ENCODE data around the gene FIP1L1. TPM values are rescaled to one million over a fixed set of nuclear protein-coding genes. Genes with fewer than 3 reads are reported as not detected.
"Not testable (repeated sequence)": the region's sequence is repeated elsewhere in the genome, so short reads cannot be mapped to it uniquely, and the experiment has no call there.

Gene FIP1L1
- total RNA-seq, 2 experiments from 2014 or later = 79.5 to 80.6 TPM

GRCh38 chr4:53463340-53463739 lies 85.9 kb downstream of the FIP1L1 start:
- CTCF ChIA-PET = no interaction called here
- no peak for ATAC-seq
- no peak overlapping the region for H3K27ac Mint-ChIP-seq
- H3K4me3 Mint-ChIP-seq = no peak overlapping the region
- no peak for DNase-seq
- no peaks in the 10 kb centered on the region for H3K4me1 Mint-ChIP-seq
- no peaks in the 10 kb centered on the region for H3K27me3 Mint-ChIP-seq
- peaks cover 2% of the 10 kb centered on the region for H3K9me3 Mint-ChIP-seq (ENCODE audit: low read depth)
- H3K36me3 Mint-ChIP-seq = peaks cover 37% of the 10 kb centered on the region

DNA sequence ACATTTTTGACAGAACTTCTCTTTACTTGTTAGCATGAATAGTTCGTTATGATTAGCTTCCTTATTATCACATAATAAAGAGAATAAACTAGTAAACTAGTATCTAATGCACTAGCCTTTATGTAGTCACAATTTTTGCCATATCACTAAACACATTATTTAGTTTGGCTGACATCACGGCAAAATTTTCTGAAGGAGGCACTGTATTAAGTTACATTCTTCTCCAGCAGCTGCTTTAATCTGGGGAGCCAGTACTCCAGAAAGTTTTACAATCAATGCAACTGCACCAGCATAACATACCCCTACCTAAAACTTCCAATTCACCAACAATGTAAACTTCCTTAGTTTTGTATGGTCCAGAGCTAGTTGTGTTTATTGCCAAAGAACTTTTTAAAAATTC lies 87.8 kb downstream of the FIP1L1 start:
- no peak for DNase-seq
- CTCF ChIA-PET = interaction anchor here (0.7 to 1.2 kb wide), 2 partner anchors 11 to 25 kb away, joined by 3 read pairs; no protein-coding TSS in a partner anchor

GRCh38 chr4:53465891-53466290 lies 88.5 kb downstream of the FIP1L1 start:
- CTCF ChIA-PET = no interaction called here
- no peaks in the 10 kb centered on the region for H3K4me1 Mint-ChIP-seq
- peaks cover 2% of the 10 kb centered on the region for H3K9me3 Mint-ChIP-seq (ENCODE audit: low read depth)
- no peak for ATAC-seq
- no peak overlapping the region for H3K27ac Mint-ChIP-seq
- H3K27me3 Mint-ChIP-seq = peaks cover 3% of the 10 kb centered on the region
- peaks cover 22% of the 10 kb centered on the region for H3K36me3 Mint-ChIP-seq
- no peak for DNase-seq
- no peak overlapping the region for H3K4me3 Mint-ChIP-seq

More for the DNA sequence above, 87.8 kb downstream of the FIP1L1 start:
- no peak overlapping the region for H3K4me3 Mint-ChIP-seq
- H3K27me3 Mint-ChIP-seq = peaks cover 3% of the 10 kb centered on the region
- no peak for ATAC-seq
- peaks cover 24% of the 10 kb centered on the region for H3K36me3 Mint-ChIP-seq
- no peak overlapping the region for H3K27ac Mint-ChIP-seq
- no peaks in the 10 kb centered on the region for H3K4me1 Mint-ChIP-seq
- peaks cover 2% of the 10 kb centered on the region for H3K9me3 Mint-ChIP-seq (ENCODE audit: low read depth)

DNA sequence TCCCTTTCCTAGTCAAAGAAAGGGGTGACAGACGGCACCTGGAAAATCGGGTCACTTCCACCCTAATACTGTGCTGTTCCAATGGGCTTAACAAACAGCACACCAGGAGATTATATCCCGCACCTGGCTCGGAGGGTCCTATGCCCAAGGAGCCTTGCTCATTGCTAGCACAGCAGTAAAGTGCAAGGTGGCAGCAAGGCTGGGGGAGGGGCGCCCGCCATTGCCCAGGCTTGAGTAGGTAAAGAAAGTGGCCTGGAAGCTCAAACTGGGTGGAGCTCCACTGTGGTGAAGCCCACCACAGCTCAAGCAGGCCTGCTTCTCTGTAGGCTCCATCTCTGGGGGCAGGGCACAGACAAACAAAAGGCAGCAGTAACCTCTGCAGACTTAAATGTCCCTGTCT lies 89.1 kb downstream of the FIP1L1 start:
- DNase-seq; H3K27ac Mint-ChIP-seq; ATAC-seq; H3K4me1 Mint-ChIP-seq; CTCF ChIA-PET; H3K27me3 Mint-ChIP-seq; H3K9me3 Mint-ChIP-seq (ENCODE audit: low read depth); H3K4me3 Mint-ChIP-seq: not testable (repeated sequence)
- peaks cover 16% of the 10 kb centered on the region for H3K36me3 Mint-ChIP-seq

DNA sequence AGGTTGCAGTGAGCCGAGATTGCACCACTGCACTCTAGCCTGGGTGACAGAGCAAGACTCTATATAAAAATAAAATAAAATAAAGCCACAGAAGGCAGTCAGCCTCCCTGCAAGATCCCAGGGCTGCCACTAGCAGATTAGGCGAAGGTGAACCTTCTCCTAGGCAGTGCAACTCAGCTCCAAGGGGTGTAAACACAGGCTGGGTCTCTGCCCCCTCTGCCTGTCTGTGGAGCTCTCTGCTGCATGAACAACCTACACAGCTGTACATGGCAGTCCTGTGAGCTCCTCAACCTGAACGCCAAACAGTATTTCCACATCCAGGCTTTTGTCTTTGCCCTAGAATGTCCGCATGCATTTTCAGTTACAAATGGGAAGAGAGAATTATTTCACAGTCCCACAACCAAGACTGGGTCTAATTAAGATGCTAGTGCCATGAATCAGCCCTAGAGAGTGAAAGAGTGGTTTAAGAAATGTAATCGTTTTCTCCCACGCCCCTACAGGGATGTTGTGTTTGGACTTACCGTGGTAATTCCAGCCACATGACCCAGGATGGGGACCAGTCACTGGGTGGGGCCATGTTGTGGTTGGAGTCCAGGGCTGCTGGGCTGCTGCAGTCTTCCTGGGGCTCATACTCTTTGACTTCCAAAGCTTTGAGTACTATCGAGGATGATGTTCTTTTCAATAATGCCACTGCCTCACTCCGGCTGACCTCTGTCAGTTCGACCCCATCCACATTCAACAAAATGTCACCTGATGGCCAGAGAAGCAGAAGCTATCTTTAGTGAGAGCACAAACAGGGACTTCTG lies 99.0 kb downstream of the FIP1L1 start:
- H3K27ac Mint-ChIP-seq = no peak overlapping the region
- peaks cover 1% of the 10 kb centered on the region for H3K4me1 Mint-ChIP-seq
- ATAC-seq = no peak
- H3K4me3 Mint-ChIP-seq = no peak overlapping the region
- no peaks in the 10 kb centered on the region for H3K36me3 Mint-ChIP-seq
- CTCF ChIA-PET = no interaction called here
- DNase-seq = no peak
- H3K27me3 Mint-ChIP-seq = peaks cover 21% of the 10 kb centered on the region
- no peaks in the 10 kb centered on the region for H3K9me3 Mint-ChIP-seq (ENCODE audit: low read depth)

- peaks cover 28% of the 10 kb centered on the region for H3K27me3 Mint-ChIP-seq
- CTCF ChIA-PET = no interaction called here
- H3K27ac Mint-ChIP-seq = no peak overlapping the region
- DNase-seq (no peak), ATAC-seq (no peak)
- H3K4me3 Mint-ChIP-seq = no peak overlapping the region
- peaks cover 1% of the 10 kb centered on the region for H3K4me1 Mint-ChIP-seq
- no peaks in the 10 kb centered on the region for H3K9me3 Mint-ChIP-seq (ENCODE audit: low read depth)
- no peaks in the 10 kb centered on the region for H3K36me3 Mint-ChIP-seq
These were observed 99.7 kb downstream of the FIP1L1 start for GRCh38 chr4:53477038-53477565.

GRCh38 chr4:53477636-53478035 lies 100.2 kb downstream of the FIP1L1 start:
- Mint-ChIP-seq H3K9me3 (ENCODE audit: low read depth) (no peaks in the 10 kb centered on the region), H3K27ac (no peak overlapping the region), H3K4me3 (no peak overlapping the region), H3K36me3 (no peaks in the 10 kb centered on the region), H3K4me1 (peaks cover 1% of the 10 kb centered on the region), H3K27me3 (peaks cover 31% of the 10 kb centered on the region)
- CTCF ChIA-PET = no interaction called here
- DNase-seq (no peak), ATAC-seq (no peak)

GRCh38 chr4:53478671-53479456 lies 101.4 kb downstream of the FIP1L1 start:
- Mint-ChIP-seq H3K27ac (no peak overlapping the region), H3K9me3 (ENCODE audit: low read depth) (no peaks in the 10 kb centered on the region)
- CTCF ChIA-PET = no interaction called here

DNA sequence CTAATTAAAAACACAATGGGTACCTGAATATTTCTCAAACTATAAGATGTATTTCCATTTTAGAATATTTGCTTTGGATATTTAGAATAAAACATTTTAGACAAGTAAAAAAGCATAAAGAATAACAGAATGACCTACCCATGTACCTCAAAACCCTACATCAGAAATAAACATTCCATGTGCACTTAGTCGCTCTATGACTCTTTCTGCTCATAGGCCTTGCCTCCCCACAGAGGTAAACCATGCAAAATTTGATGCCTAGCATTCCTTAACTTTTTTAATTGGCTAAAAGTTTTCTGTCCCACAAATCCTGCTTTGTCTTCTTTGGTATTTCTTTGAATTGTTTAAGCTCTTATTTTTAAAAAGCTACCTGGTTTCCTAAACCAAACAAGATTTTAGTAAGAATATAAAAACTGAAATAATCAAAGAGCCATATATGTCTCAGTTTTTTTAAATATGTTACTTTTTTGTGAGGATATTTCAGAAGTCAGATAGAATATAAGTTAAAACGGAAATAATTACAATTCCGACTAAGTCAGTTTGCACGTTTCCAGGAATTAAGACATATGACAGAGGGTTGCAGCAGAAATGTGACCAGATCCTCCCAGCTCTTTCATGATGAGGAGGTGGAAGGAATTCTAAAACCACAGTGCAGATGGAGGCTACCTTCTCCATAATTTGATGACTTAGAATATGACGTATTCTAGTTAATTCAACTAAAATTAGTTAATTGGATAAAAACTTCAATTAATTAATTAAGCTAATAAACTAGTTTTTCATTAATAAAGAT lies 102.5 kb downstream of the FIP1L1 start:
- ATAC-seq (no peak), DNase-seq (no peak)
- CTCF ChIA-PET = interaction anchor here (0.9 kb wide), 1 partner anchor 29 kb away, joined by 3 read pairs; no protein-coding TSS in a partner anchor
- H3K4me3 Mint-ChIP-seq = no peak overlapping the region
- H3K36me3 Mint-ChIP-seq = no peaks in the 10 kb centered on the region
- H3K9me3 Mint-ChIP-seq (ENCODE audit: low read depth) = no peaks in the 10 kb centered on the region
- H3K27me3 Mint-ChIP-seq = peaks cover 29% of the 10 kb centered on the region
- H3K27ac Mint-ChIP-seq = no peak overlapping the region
- no peaks in the 10 kb centered on the region for H3K4me1 Mint-ChIP-seq

More at GRCh38 chr4:53478671-53479456, 101.4 kb downstream of the FIP1L1 start:
- ATAC-seq = no peak
- Mint-ChIP-seq H3K4me1 (peaks cover 1% of the 10 kb centered on the region), H3K4me3 (no peak overlapping the region), H3K27me3 (peaks cover 28% of the 10 kb centered on the region), H3K36me3 (no peaks in the 10 kb centered on the region)
- no peak for DNase-seq

DNA sequence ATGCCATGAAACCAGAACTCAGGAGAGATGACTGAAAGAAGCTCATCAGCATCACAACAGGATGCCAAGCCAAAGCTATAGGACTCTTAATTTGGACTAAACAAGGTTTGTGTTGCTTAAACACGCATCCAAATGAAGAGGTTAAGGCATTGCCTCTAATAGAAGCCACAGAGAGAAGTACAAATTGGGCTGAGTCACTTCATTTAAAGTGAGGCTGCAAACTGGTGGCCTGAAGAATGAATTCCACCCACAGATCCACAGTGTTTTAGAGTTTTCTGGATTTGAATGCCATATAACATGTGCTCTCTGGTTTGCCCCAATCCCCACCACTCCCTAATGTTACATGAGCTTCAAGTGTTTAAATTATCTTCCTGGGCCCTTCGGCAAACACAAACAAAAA lies 103.5 kb downstream of the FIP1L1 start:
- H3K4me3 Mint-ChIP-seq = no peak overlapping the region
- no peak overlapping the region for H3K27ac Mint-ChIP-seq
- CTCF ChIA-PET = interaction anchor here (0.9 kb wide), 1 partner anchor 28 kb away, joined by 3 read pairs; no protein-coding TSS in a partner anchor
- no peaks in the 10 kb centered on the region for H3K36me3 Mint-ChIP-seq
- no peaks in the 10 kb centered on the region for H3K9me3 Mint-ChIP-seq (ENCODE audit: low read depth)
- peaks cover 33% of the 10 kb centered on the region for H3K27me3 Mint-ChIP-seq
- ATAC-seq (no peak), DNase-seq (no peak)
- no peaks in the 10 kb centered on the region for H3K4me1 Mint-ChIP-seq

GRCh38 chr4:53481586-53481985 lies 104.1 kb downstream of the FIP1L1 start:
- no peak overlapping the region for H3K4me3 Mint-ChIP-seq
- no peaks in the 10 kb centered on the region for H3K36me3 Mint-ChIP-seq
- no peaks in the 10 kb centered on the region for H3K9me3 Mint-ChIP-seq (ENCODE audit: low read depth)
- CTCF ChIA-PET = no interaction called here
- H3K27ac Mint-ChIP-seq = no peak overlapping the region
- DNase-seq = no peak
- no peaks in the 10 kb centered on the region for H3K4me1 Mint-ChIP-seq
- ATAC-seq = no peak
- peaks cover 33% of the 10 kb centered on the region for H3K27me3 Mint-ChIP-seq

GRCh38 chr4:53483250-53483649 lies 105.8 kb downstream of the FIP1L1 start:
- no peak overlapping the region for H3K27ac Mint-ChIP-seq
- DNase-seq (no peak), ATAC-seq (no peak)
- H3K4me3 Mint-ChIP-seq = no peak overlapping the region
- H3K4me1 Mint-ChIP-seq = no peaks in the 10 kb centered on the region
- no peaks in the 10 kb centered on the region for H3K36me3 Mint-ChIP-seq
- no peaks in the 10 kb centered on the region for H3K9me3 Mint-ChIP-seq (ENCODE audit: low read depth)
- peaks cover 37% of the 10 kb centered on the region for H3K27me3 Mint-ChIP-seq
- CTCF ChIA-PET = no interaction called here
